Measurements from ENCODE around the gene ACAP2. TPM values are rescaled to one million over a fixed set of nuclear protein-coding genes. Genes with fewer than 3 reads are reported as not detected.

The ACAP2 gene
- total and polyA plus RNA-seq, 5 donors, result 5.3 to 23.4 (median 21.0) TPM

- under 1% methylated on average over 43 of the region's 43 CpGs for WGBS
- DNase-seq, result peak; percentile 37 to 74 (median 69)
- Histone ChIP-seq H3K4me1 (ENCODE audit: control insufficient read depth, insufficient read depth, low read length) (no peaks in the 10 kb centered on the region), H3K9me3 (ENCODE audit: control insufficient read depth, low read length) (no peaks in the 10 kb centered on the region), H3K27ac (ENCODE audit: low read length) (peak overlapping the region; percentile 95), H3K27me3 (ENCODE audit: control insufficient read depth, insufficient read depth) (no peaks in the 10 kb centered on the region), H3K4me3 (ENCODE audit: low read length) (peak overlapping the region; percentile 84)
- peak; percentile 8 to 21 for ATAC-seq
- intact Hi-C loops (cut with DNase I), result no loop called here
These were observed 738 bp downstream of the ACAP2 start for GRCh38 chr3:195441992-195442572.

GRCh38 chr3:195441476-195441991 lies 1.3 kb downstream of the ACAP2 start:
- intact Hi-C loops (cut with DNase I), result no loop called here
- DNase-seq, result peak; percentile 53 to 76 (median 69)
- WGBS, result 11% methylated on average over 13 of the region's 13 CpGs
- Histone ChIP-seq H3K4me3 (ENCODE audit: low read length) (peak overlapping the region; percentile 84), H3K9me3 (ENCODE audit: control insufficient read depth, low read length) (no peaks in the 10 kb centered on the region), H3K4me1 (ENCODE audit: control insufficient read depth, insufficient read depth, low read length) (no peaks in the 10 kb centered on the region), H3K27ac (ENCODE audit: low read length) (peak overlapping the region; percentile 95), H3K27me3 (ENCODE audit: control insufficient read depth, insufficient read depth) (no peaks in the 10 kb centered on the region)
- ATAC-seq, result no peak

- Histone ChIP-seq H3K4me3 (ENCODE audit: low read length) (peak overlapping the region; percentile 84), H3K27me3 (ENCODE audit: control insufficient read depth, insufficient read depth) (no peaks in the 10 kb centered on the region), H3K4me1 (ENCODE audit: control insufficient read depth, insufficient read depth, low read length) (no peaks in the 10 kb centered on the region), H3K27ac (ENCODE audit: low read length) (no peak overlapping the region), H3K9me3 (ENCODE audit: control insufficient read depth, low read length) (no peaks in the 10 kb centered on the region)
- 40% methylated on average over 2 of the region's 2 CpGs for WGBS
- ATAC-seq (no peak), DNase-seq (no peak)
- intact Hi-C loops (cut with DNase I), result no loop called here
These were observed 1.8 kb downstream of the ACAP2 start for GRCh38 chr3:195441051-195441450.

- Histone ChIP-seq H3K9me3 (ENCODE audit: control insufficient read depth, low read length) (no peaks in the 10 kb centered on the region), H3K4me3 (ENCODE audit: low read length) (no peak overlapping the region), H3K4me1 (ENCODE audit: control insufficient read depth, insufficient read depth, low read length) (no peaks in the 10 kb centered on the region), H3K27ac (ENCODE audit: low read length) (no peak overlapping the region), H3K27me3 (ENCODE audit: control insufficient read depth, insufficient read depth) (no peaks in the 10 kb centered on the region)
- WGBS, result 72% methylated on average over 1 of the region's 1 CpG
- ATAC-seq (no peak), DNase-seq (no peak)
- intact Hi-C loops (cut with DNase I), result no loop called here
These were observed 2.4 kb downstream of the ACAP2 start for GRCh38 chr3:195440379-195440778.

- H3K27me3 ChIP-seq (ENCODE audit: control insufficient read depth, insufficient read depth), result no peaks in the 10 kb centered on the region
- no peaks in the 10 kb centered on the region for H3K4me1 ChIP-seq (ENCODE audit: control insufficient read depth, insufficient read depth, low read length)
- 97% methylated on average over 2 of the region's 2 CpGs for WGBS
- ATAC-seq (no peak), DNase-seq (no peak)
- H3K4me3 ChIP-seq (ENCODE audit: low read length), result no peak overlapping the region
- no peak overlapping the region for H3K27ac ChIP-seq (ENCODE audit: low read length)
- intact Hi-C loops (cut with DNase I), result no loop called here
- no peaks in the 10 kb centered on the region for H3K9me3 ChIP-seq (ENCODE audit: control insufficient read depth, low read length)
These were observed 4.4 kb downstream of the ACAP2 start for GRCh38 chr3:195438371-195438770.

GRCh38 chr3:195425849-195426248 lies 17.0 kb downstream of the ACAP2 start:
- intact Hi-C loops (cut with DNase I), result no loop called here
- Histone ChIP-seq H3K4me1 (ENCODE audit: control insufficient read depth, insufficient read depth, low read length) (peaks cover 7% of the 10 kb centered on the region), H3K9me3 (ENCODE audit: control insufficient read depth, low read length) (no peaks in the 10 kb centered on the region), H3K27ac (ENCODE audit: low read length) (no peak overlapping the region), H3K4me3 (ENCODE audit: low read length) (no peak overlapping the region), H3K27me3 (ENCODE audit: control insufficient read depth, insufficient read depth) (no peaks in the 10 kb centered on the region)
- 59% methylated on average over 3 of the region's 3 CpGs for WGBS
- ATAC-seq, result no peak
- no peak for DNase-seq

GRCh38 chr3:195423818-195424217 lies 19.0 kb downstream of the ACAP2 start:
- no peak overlapping the region for H3K4me3 ChIP-seq (ENCODE audit: low read length)
- H3K4me1 ChIP-seq (ENCODE audit: control insufficient read depth, insufficient read depth, low read length), result peaks cover 5% of the 10 kb centered on the region
- H3K27me3 ChIP-seq (ENCODE audit: control insufficient read depth, insufficient read depth), result no peaks in the 10 kb centered on the region
- no peak for DNase-seq
- no peak overlapping the region for H3K27ac ChIP-seq (ENCODE audit: low read length)
- WGBS, result 82% methylated on average over 2 of the region's 2 CpGs
- intact Hi-C loops (cut with DNase I), result no loop called here
- no peak for ATAC-seq
- no peaks in the 10 kb centered on the region for H3K9me3 ChIP-seq (ENCODE audit: control insufficient read depth, low read length)

GRCh38 chr3:195421400-195421799 lies 21.4 kb downstream of the ACAP2 start:
- Histone ChIP-seq H3K9me3 (ENCODE audit: control insufficient read depth, low read length) (no peaks in the 10 kb centered on the region), H3K4me3 (ENCODE audit: low read length) (no peak overlapping the region), H3K27ac (ENCODE audit: low read length) (no peak overlapping the region), H3K4me1 (ENCODE audit: control insufficient read depth, insufficient read depth, low read length) (peaks cover 5% of the 10 kb centered on the region), H3K27me3 (ENCODE audit: control insufficient read depth, insufficient read depth) (no peaks in the 10 kb centered on the region)
- DNase-seq, result no peak
- ATAC-seq, result no peak
- WGBS, result 95% methylated on average over 4 of the region's 4 CpGs
- intact Hi-C loops (cut with DNase I), result no loop called here

GRCh38 chr3:195416795-195417194 lies 26.0 kb downstream of the ACAP2 start:
- ATAC-seq (no peak), DNase-seq (no peak)
- WGBS, result 93% methylated on average over 4 of the region's 4 CpGs
- Histone ChIP-seq H3K4me3 (ENCODE audit: low read length) (no peak overlapping the region), H3K9me3 (ENCODE audit: control insufficient read depth, low read length) (no peaks in the 10 kb centered on the region), H3K27me3 (ENCODE audit: control insufficient read depth, insufficient read depth) (no peaks in the 10 kb centered on the region), H3K4me1 (ENCODE audit: control insufficient read depth, insufficient read depth, low read length) (no peaks in the 10 kb centered on the region), H3K27ac (ENCODE audit: low read length) (no peak overlapping the region)
- intact Hi-C loops (cut with DNase I), result no loop called here

GRCh38 chr3:195411836-195412235 lies 31.0 kb downstream of the ACAP2 start:
- intact Hi-C loops (cut with DNase I), result no loop called here
- Histone ChIP-seq H3K27me3 (ENCODE audit: control insufficient read depth, insufficient read depth) (no peaks in the 10 kb centered on the region), H3K9me3 (ENCODE audit: control insufficient read depth, low read length) (no peaks in the 10 kb centered on the region), H3K4me1 (ENCODE audit: control insufficient read depth, insufficient read depth, low read length) (no peaks in the 10 kb centered on the region), H3K27ac (ENCODE audit: low read length) (no peak overlapping the region), H3K4me3 (ENCODE audit: low read length) (no peak overlapping the region)
- DNase-seq (no peak), ATAC-seq (no peak)

GRCh38 chr3:195410546-195410945 lies 32.3 kb downstream of the ACAP2 start:
- no peak overlapping the region for H3K4me3 ChIP-seq (ENCODE audit: low read length)
- no peak overlapping the region for H3K27ac ChIP-seq (ENCODE audit: low read length)
- intact Hi-C loops (cut with DNase I), result no loop called here
- no peaks in the 10 kb centered on the region for H3K4me1 ChIP-seq (ENCODE audit: control insufficient read depth, insufficient read depth, low read length)
- ATAC-seq (no peak), DNase-seq (no peak)
- 97% methylated on average over 4 of the region's 4 CpGs for whole genome bisulfite sequencing
- H3K27me3 ChIP-seq (ENCODE audit: control insufficient read depth, insufficient read depth), result no peaks in the 10 kb centered on the region
- no peaks in the 10 kb centered on the region for H3K9me3 ChIP-seq (ENCODE audit: control insufficient read depth, low read length)
